GM12864 (cell line): ENCODE measurements around the gene NEO1.

Experiments
- DNase-seq: peaks from one replicate; pipeline ENCODE4 v3.0.0-alpha.2; 2011; ENCODE audit warnings: low read depth
- H3K4me3 ChIP-seq: 2 replicates; pipeline ENCODE4 v1.5.1; 2011; ENCODE audit warnings: mild to moderate bottlenecking, low read depth, low read length, control low read depth
- CTCF ChIP-seq: IDR thresholded peaks from 2 replicates; pipeline ENCODE4 v1.5.1; 2011; ENCODE audit warnings: low read depth, mild to moderate bottlenecking, moderate library complexity, low read length, control low read depth, inconsistent platforms; ENCODE audit errors: missing control alignments

Gene NEO1

GRCh38 chr15:73246439-73246838, 194.2 kb downstream of the NEO1 start:
- TF ChIP-seq CTCF = no peak
- no peak overlapping the region for H3K4me3 ChIP-seq
- no peak for DNase-seq

GRCh38 chr15:73246898-73247297, 194.6 kb downstream of the NEO1 start:
- no peak for TF ChIP-seq CTCF
- no peak for DNase-seq
- H3K4me3 ChIP-seq = no peak overlapping the region

- no peak overlapping the region for H3K4me3 ChIP-seq
- no peak for TF ChIP-seq CTCF
- DNase-seq = no peak
Observed at GRCh38 chr15:73247331-73247730, 195.1 kb downstream of the NEO1 start.

GRCh38 chr15:73249499-73249898, 197.2 kb downstream of the NEO1 start:
- no peak overlapping the region for H3K4me3 ChIP-seq
- DNase-seq = no peak
- no peak for TF ChIP-seq CTCF

GRCh38 chr15:73254598-73254997, 202.3 kb downstream of the NEO1 start:
- no peak for TF ChIP-seq CTCF
- no peak for DNase-seq

GRCh38 chr15:73258271-73259108, 206.2 kb downstream of the NEO1 start:
- TF ChIP-seq CTCF = no peak
- no peak overlapping the region for H3K4me3 ChIP-seq
- no peak for DNase-seq

More at GRCh38 chr15:73254598-73254997, 202.3 kb downstream of the NEO1 start:
- H3K4me3 ChIP-seq = no peak overlapping the region

- H3K4me3 ChIP-seq = no peak overlapping the region
- no peak for TF ChIP-seq CTCF
- no peak for DNase-seq
Observed at GRCh38 chr15:73264881-73265280, 212.6 kb downstream of the NEO1 start.
